ENCODE data around the gene MARCHF5.

Gene MARCHF5

GRCh38 chr10:92264249-92264648 is 26.7 kb upstream of the MARCHF5 start:
- TF ChIP-seq CTCF (IDR thresholded peaks at IDR 0.05; ENCODE audit: low read depth, low read length) (no peak), EZH2phosphoT487 (IDR thresholded peaks at IDR 0.05; ENCODE audit: low read depth) (no peak)
- Histone ChIP-seq H4K20me1 (ENCODE audit: insufficient read depth, low read length) (no peaks in the 10 kb centered on the region), H3K79me2 (ENCODE audit: low read length) (no peaks in the 10 kb centered on the region), H3K27me3 (ENCODE audit: low read depth, low read length) (no peaks in the 10 kb centered on the region), H3K9me3 (ENCODE audit: insufficient read depth, low read length) (no peaks in the 10 kb centered on the region), H3K27ac (ENCODE audit: low read length) (no peak overlapping the region), H3K4me1 (ENCODE audit: low read length) (peaks cover 27% of the 10 kb centered on the region), H3K9ac (ENCODE audit: low read length) (no peak overlapping the region), H3K36me3 (replicated peaks; ENCODE audit: low read depth, low read length) (no peaks in the 10 kb centered on the region), H3K4me2 (ENCODE audit: low read length) (no peak overlapping the region), H2AFZ (ENCODE audit: low read depth, low read length) (no peak overlapping the region), H3K4me3 (ENCODE audit: low read length) (no peak overlapping the region)

- H3K4me3 ChIP-seq (ENCODE audit: low read length): no peak overlapping the region
- TF ChIP-seq EZH2phosphoT487 (IDR thresholded peaks at IDR 0.05; ENCODE audit: low read depth) (no peak), CTCF (IDR thresholded peaks at IDR 0.05; ENCODE audit: low read depth, low read length) (no peak)
- no peaks in the 10 kb centered on the region for H3K9me3 ChIP-seq (ENCODE audit: insufficient read depth, low read length)
Observed at GRCh38 chr10:92265687-92266258, 25.2 kb upstream of the MARCHF5 start.

GRCh38 chr10:92267343-92267742 is 23.6 kb upstream of the MARCHF5 start:
- Histone ChIP-seq H3K4me2 (ENCODE audit: low read length) (no peak overlapping the region), H3K9ac (ENCODE audit: low read length) (no peak overlapping the region), H3K4me1 (ENCODE audit: low read length) (peaks cover 27% of the 10 kb centered on the region), H2AFZ (ENCODE audit: low read depth, low read length) (no peak overlapping the region), H3K79me2 (ENCODE audit: low read length) (no peaks in the 10 kb centered on the region), H3K36me3 (replicated peaks; ENCODE audit: low read depth, low read length) (no peaks in the 10 kb centered on the region), H3K4me3 (ENCODE audit: low read length) (no peak overlapping the region), H4K20me1 (ENCODE audit: insufficient read depth, low read length) (no peaks in the 10 kb centered on the region), H3K27me3 (ENCODE audit: low read depth, low read length) (no peaks in the 10 kb centered on the region), H3K9me3 (ENCODE audit: insufficient read depth, low read length) (no peaks in the 10 kb centered on the region), H3K27ac (ENCODE audit: low read length) (no peak overlapping the region)
- no peak for TF ChIP-seq EZH2phosphoT487 (IDR thresholded peaks at IDR 0.05; ENCODE audit: low read depth)

More at GRCh38 chr10:92265687-92266258, 25.2 kb upstream of the MARCHF5 start:
- Histone ChIP-seq H3K27me3 (ENCODE audit: low read depth, low read length) (no peaks in the 10 kb centered on the region), H3K9ac (ENCODE audit: low read length) (no peak overlapping the region), H3K27ac (ENCODE audit: low read length) (no peak overlapping the region), H3K79me2 (ENCODE audit: low read length) (no peaks in the 10 kb centered on the region), H4K20me1 (ENCODE audit: insufficient read depth, low read length) (no peaks in the 10 kb centered on the region), H3K4me1 (ENCODE audit: low read length) (peaks cover 27% of the 10 kb centered on the region), H2AFZ (ENCODE audit: low read depth, low read length) (no peak overlapping the region), H3K4me2 (ENCODE audit: low read length) (peak overlapping the region; percentile 15; the same call in 1 of the 2 replicates), H3K36me3 (replicated peaks; ENCODE audit: low read depth, low read length) (no peaks in the 10 kb centered on the region)

- H3K79me2 ChIP-seq (ENCODE audit: low read length): no peaks in the 10 kb centered on the region
- H3K27ac ChIP-seq (ENCODE audit: low read length): no peak overlapping the region
- no peak overlapping the region for H2AFZ ChIP-seq (ENCODE audit: low read depth, low read length)
- H3K36me3 ChIP-seq (replicated peaks; ENCODE audit: low read depth, low read length): no peaks in the 10 kb centered on the region
- no peaks in the 10 kb centered on the region for H3K9me3 ChIP-seq (ENCODE audit: insufficient read depth, low read length)
- H3K4me2 ChIP-seq (ENCODE audit: low read length): no peak overlapping the region
- H4K20me1 ChIP-seq (ENCODE audit: insufficient read depth, low read length): no peaks in the 10 kb centered on the region
- no peaks in the 10 kb centered on the region for H3K27me3 ChIP-seq (ENCODE audit: low read depth, low read length)
- peaks cover 27% of the 10 kb centered on the region for H3K4me1 ChIP-seq (ENCODE audit: low read length)
- no peak for TF ChIP-seq EZH2phosphoT487 (IDR thresholded peaks at IDR 0.05; ENCODE audit: low read depth)
- no peak for TF ChIP-seq CTCF (IDR thresholded peaks at IDR 0.05; ENCODE audit: low read depth, low read length)
- no peak overlapping the region for H3K9ac ChIP-seq (ENCODE audit: low read length)
- no peak overlapping the region for H3K4me3 ChIP-seq (ENCODE audit: low read length)
Observed at GRCh38 chr10:92268748-92269147, 22.2 kb upstream of the MARCHF5 start.

Data from OCI-LY3 (cell line).